ENCODE results near the gene WSB2.

Gene WSB2

DNA sequence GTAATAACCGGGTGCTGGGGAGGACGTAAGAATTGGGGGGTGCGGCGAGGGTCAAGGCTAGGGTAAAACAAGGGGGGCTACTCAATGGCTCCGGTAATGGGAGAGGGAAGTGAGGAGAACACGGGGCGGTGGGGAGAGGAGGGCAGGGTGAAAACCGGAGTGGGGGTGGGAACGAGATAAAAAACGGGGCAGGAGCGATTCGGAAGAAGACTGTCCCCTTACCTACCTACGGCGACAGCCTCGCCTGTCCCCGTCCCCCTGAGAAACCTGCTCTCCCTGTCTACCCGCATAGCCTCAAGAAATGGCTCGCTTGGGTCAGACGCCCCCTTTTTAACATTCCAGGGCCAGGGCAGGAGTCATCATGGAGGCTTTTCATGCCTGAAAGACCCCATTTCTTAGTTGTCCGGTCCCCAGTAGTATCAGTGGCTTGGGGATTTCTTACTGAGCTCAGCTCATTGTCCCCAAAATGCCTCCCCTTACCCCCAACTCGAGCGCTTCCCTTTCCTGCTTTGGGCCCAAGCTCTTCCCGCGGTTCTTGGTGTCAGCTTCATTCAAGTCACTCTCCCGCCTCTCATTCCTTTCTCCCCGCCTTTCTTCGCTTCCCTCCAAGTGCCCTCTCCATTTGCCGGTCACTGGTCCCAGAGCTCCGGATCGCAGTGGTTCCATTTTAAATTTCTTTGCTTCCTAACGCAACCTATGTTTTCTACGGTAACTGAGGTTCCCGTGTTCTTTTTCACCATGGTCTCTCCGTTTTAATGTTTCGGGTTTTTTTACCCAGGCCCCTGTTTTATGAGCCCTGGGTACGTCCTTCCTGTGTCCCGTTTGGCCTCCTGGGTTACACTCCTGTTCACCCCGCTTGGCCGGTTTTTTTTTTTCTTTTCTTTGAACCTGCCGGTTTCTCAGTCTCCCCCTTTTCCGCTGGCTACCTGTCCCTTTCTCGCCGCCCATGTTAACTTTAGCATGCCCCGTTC, 1.2 kb upstream of the WSB2 start:
- DNase-seq: no peak

GRCh38 chr12:118060301-118061010, 523 bp downstream of the WSB2 start:
- DNase-seq: peak in 1 of 2 donors; percentile 36

- no peak for DNase-seq
Measured at GRCh38 chr12:118059341-118060191, 1.4 kb downstream of the WSB2 start.

- DNase-seq: no peak
Measured at GRCh38 chr12:118058881-118059280, 2.1 kb downstream of the WSB2 start.

- no peak for DNase-seq
Measured at GRCh38 chr12:118058227-118058626, 2.8 kb downstream of the WSB2 start.

DNA sequence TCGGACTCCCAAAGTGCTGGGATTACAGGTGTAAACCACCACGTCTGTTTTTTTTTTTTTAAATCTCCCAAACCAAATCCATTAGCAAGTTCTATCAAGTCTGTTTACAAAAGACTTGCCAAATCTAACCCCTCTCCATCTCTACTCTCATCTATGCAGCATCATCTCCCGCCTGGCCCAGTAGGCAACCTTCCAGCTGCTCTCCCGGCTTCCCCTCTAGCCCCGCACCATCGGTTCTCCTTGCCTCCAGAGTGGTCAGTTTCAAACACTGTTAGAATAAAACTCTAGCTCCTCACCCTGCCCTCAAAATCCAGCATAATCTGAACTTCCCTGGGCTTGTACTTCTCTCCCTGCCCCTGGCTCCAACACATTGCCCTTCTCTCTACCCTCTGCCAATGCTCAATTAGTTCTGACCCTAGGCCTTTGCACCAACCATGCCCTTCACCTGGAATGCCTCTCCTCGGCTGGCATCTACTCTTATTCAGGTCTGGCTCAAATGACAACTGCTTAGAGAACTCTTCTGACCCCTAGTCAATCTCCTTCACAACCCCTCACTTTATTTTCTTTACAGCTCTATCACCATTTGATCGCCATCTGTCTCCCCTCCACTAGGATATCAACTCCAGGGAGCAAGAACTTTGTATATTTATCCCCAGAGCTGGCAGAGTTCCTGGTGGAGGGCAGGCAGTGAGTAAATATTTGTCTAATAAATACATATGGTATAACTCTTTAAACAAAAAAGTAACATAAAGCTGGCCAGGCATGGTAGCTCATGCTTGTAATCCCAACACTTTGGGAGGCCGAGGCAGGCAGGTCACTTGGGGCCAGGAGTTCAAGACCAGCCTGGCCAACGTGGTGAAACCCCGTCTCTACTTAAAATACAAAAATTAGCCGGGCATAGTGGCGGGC, 4.9 kb downstream of the WSB2 start:
- DNase-seq: no peak

DNA sequence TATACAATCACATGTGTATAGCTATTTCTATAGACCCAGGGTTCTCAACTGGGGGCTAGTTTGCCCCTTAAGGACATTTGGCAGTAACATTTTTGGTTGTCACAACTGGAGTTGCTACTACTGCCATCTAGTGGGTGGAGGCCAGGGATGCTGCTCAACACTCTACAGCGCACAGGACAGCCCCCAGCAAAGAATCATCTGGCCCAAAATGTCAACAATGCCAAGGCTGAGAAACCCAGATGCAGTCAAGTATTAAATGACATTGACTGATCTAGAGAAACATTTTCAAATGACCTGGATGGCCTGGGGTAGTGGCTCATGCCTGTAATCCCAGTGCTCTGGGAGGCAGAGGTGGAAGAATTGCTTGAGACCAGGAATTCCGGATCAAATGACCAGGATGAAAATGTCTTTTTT, 5.8 kb downstream of the WSB2 start:
- DNase-seq: peak; percentile 64 to 75

- DNase-seq: no peak
Measured at GRCh38 chr12:118053071-118053985, 7.7 kb downstream of the WSB2 start.

DNA sequence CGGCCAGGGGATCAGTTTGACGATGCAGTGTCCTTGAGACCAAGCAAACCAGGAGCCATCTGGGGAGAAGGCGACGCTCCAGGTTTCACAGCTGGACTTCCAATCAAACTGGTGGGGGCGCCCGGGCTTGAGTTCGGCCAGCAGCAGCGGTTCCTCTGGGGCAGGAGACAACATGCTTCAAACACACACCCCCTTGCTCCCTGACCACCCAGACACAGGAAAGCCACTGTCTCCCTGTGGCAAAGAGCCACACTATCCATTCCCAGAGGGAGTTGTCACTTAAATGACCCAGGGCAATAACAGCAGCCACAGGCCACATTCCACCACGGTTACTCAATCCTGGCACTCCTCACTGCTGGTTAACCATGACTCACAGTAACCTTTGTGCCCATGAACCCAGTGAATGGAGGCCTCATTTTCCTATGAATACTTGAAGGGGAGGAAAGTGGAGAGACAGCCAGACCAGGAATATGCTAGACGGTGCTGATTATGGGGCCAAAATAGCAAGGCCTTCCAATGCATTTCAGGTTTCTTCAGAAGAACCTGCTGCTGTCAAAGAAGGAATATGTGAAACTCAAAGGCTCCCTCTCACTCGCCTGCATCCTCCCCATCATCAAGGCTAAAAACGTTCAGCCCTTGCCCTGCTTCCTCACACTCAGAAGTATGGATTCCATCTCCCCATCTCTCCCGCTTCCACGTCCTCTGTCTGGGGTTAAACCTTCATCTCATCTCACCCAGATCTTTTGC, 8.5 kb downstream of the WSB2 start:
- DNase-seq: no peak

DNA sequence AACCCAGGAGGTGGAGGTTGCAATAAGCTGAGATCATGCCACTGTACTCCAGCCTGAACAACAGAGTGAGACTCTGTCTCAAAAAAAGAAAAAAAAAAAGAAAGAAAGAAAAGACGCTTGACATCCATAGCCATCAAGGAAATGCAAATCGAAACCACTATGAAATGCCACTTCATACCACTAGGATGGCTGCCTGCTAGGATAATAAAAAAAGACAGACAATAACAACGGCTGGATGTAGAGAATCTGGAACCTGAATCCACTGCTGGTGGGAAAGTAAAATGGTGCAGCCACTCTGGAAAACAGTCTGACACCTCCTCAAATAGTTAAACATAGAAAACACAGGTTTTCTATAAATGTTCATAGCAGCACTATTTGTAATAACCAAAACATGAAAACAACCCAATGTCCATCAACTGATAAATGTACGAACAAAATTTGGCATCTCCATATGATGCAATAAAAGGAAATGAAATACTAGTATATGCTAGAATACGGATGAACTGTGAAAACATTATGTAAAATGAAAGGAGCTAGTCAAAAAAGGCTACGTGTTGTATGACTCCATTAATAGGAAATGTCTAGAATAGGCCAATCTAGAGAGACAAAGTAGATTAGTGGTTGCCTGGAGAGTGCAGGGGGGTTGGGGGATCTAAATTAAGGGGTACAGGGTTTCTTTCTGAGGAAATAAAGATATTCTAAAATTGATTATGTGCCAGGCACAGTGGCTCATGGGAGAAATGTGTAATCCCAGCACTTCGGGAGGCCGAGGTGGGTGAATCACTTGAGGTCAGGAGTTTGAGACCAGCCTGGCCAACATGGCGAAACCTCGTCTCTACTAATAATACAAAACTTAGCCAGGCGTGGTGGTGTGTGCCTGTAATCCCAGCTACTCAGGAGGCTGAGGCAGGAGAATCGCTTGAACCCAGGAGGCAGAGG, 9.7 kb downstream of the WSB2 start:
- DNase-seq: no peak

- no peak for DNase-seq
Measured at GRCh38 chr12:118046430-118046829, 14.5 kb downstream of the WSB2 start.

GRCh38 chr12:118044577-118044976, 16.4 kb downstream of the WSB2 start:
- no peak for DNase-seq

- DNase-seq: no peak
Measured at GRCh38 chr12:118044075-118044474, 16.9 kb downstream of the WSB2 start.

DNA sequence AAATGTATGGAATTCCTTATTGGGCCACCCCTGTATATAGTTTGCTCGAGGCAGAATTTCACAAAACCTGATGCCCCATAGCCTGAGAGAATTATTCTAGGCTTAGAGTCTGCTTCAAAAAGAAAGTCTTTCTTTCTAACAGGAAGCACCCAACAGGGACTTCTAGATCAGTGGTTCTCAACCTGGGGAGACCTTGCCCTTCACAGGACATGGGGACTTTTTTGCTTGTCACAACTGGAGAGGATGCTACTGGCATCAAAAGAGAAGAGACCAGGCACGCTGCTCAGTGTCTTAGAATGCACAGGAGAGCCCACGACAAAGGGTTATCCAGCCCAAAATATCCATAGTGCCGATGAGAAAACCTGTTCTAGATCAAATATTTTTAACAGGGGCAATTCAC, 18.9 kb downstream of the WSB2 start:
- DNase-seq: no peak

DNA sequence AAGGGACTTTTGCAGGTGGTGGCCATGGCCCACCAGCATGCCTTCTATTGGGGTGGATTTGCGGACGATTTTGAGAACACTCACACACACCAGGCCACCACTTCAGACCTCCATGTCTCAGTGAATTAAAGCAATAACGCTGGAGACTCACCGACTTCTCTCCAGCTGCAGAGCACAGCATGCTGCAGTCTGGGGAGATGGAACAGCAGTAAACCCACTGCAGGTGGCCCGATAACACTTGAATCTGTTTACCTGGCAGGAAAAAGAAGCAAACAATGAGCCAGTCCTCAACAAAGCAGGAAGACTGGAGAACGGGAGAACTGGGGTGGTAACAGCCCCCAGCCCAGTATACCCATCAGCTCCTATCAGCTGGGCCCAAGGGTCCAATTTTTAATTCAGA, 22.8 kb downstream of the WSB2 start:
- no peak for DNase-seq

- DNase-seq: no peak
Measured at GRCh38 chr12:118036672-118037411, 24.1 kb downstream of the WSB2 start.

- peak in 1 of 2 donors; percentile 26 for DNase-seq
Measured at GRCh38 chr12:118035190-118036041, 25.6 kb downstream of the WSB2 start.

Data from stimulated activated CD4-positive, alpha-beta T cell treated with anti-CD3 and anti-CD28 coated beads, Interleukin-2, amount 100 ng/mL, for 48 hours (primary cell).